Endothelial cell of umbilical vein (primary cell): Measurements from ENCODE around the gene ZNF407. TPM values are rescaled to one million over a fixed set of nuclear protein-coding genes. Genes with fewer than 3 reads are reported as not detected.

ENCODE experiments used
- BruUV-seq: library from RNA; stranded (reverse); fragments of 400-500 nt; replicated peaks from 2 replicates; lab custom pipeline; 2021; lab: Mats Ljungman, UMichigan
- CTCF ChIA-PET: fragments of 300-600, 350-600 bp; sonication (Branson Sonifier 250); formaldehyde crosslinking; loops from one replicate; lab custom pipeline; 2021; ENCODE audit warnings: antibody characterized with exemption, inconsistent platforms; lab: Charles Lee
- POLR2A ChIA-PET: fragments of 300-600, 350-600 bp; sonication (Branson Sonifier 250); formaldehyde crosslinking; loops from one replicate; lab custom pipeline; 2021; ENCODE audit warnings: antibody characterized with exemption, inconsistent platforms; lab: Charles Lee
- DNase-seq: peaks from one replicate; pipeline ENCODE4 v3.0.0-alpha.2; 2011; ENCODE audit warnings: low read depth, low spot score
- FAIRE-seq: peaks from 2 replicates; lab custom pipeline; 2011; peaks lifted over from hg19 to GRCh38; lab: Jason Lieb, UNC
- H2AFZ ChIP-seq: 2 replicates; pipeline ENCODE4 v1.6.0; 2012; ENCODE audit warnings: low read depth, low read length, control low read depth, inconsistent platforms
- H3K27ac ChIP-seq: 2 replicates; pipeline ENCODE4 v1.5.1; 2011; ENCODE audit warnings: low read depth, mild to moderate bottlenecking, control low read depth, low read length, moderate library complexity; ENCODE audit not compliant: insufficient read depth
- H3K27me3 ChIP-seq, 2 experiments: 2 replicates each; pipeline versions ENCODE4 v1.6.0 to v1.6.1; 2011; ENCODE audit warnings: low read length in 2 of 2, mixed read lengths in 1 of 2; ENCODE audit not compliant: control insufficient read depth in 2 of 2, insufficient read depth in 2 of 2
- H3K36me3 ChIP-seq, 2 experiments: 2 replicates in 1 of 2; 3 replicates in 1 of 2; pipeline ENCODE4 v1.5.1; 2011; ENCODE audit warnings: low read length in 2 of 2, mild to moderate bottlenecking in 1 of 2, moderate library complexity in 1 of 2; ENCODE audit not compliant: control insufficient read depth in 2 of 2, insufficient read depth in 2 of 2; ENCODE audit errors: extremely low read depth in 1 of 2
- H3K4me1 ChIP-seq: 3 replicates; pipeline ENCODE4 v1.5.1; 2011; ENCODE audit warnings: mild to moderate bottlenecking, low read length; ENCODE audit not compliant: control insufficient read depth, insufficient read depth; ENCODE audit errors: extremely low read depth
- H3K4me2 ChIP-seq: 2 replicates; pipeline ENCODE4 v1.6.1; 2011; ENCODE audit warnings: low read length, control low read depth, mixed read lengths; ENCODE audit not compliant: insufficient read depth
- H3K4me3 ChIP-seq, 3 experiments: fragments of 200-600 bp in 1 of 3; sonication (generic), shearing (Covaris generic) in 1 of 3; replicated peaks in 1 of 3; 2 replicates each; pipeline ENCODE4 v1.5.1; 2011 to 2016; ENCODE audit warnings: control low read depth in 3 of 3, low read length in 3 of 3, mild to moderate bottlenecking in 2 of 3, inconsistent platforms in 1 of 3, low read depth in 1 of 3, moderate library complexity in 1 of 3; ENCODE audit not compliant: insufficient read depth in 1 of 3
- H3K79me2 ChIP-seq: 2 replicates; pipeline ENCODE4 v1.6.0; 2012; ENCODE audit warnings: low read length, inconsistent platforms; ENCODE audit not compliant: control insufficient read depth, insufficient read depth
- H3K9ac ChIP-seq: replicated peaks from 2 replicates; pipeline ENCODE3; 2011; ENCODE audit warnings: low read length, control low read depth; ENCODE audit not compliant: insufficient read depth; ENCODE audit errors: extremely low read depth
- H3K9me1 ChIP-seq: replicated peaks from 3 replicates; pipeline ENCODE4 v1.6.0; 2011; ENCODE audit warnings: mild to moderate bottlenecking, low read length; ENCODE audit not compliant: control insufficient read depth, insufficient read depth; ENCODE audit errors: extremely low read depth
- H3K9me3 ChIP-seq: replicated peaks from 2 replicates; pipeline ENCODE4 v1.5.1; 2012; ENCODE audit warnings: low read length, inconsistent platforms; ENCODE audit not compliant: control insufficient read depth, insufficient read depth
- H4K20me1 ChIP-seq: replicated peaks from 2 replicates; pipeline ENCODE3; 2011; ENCODE audit warnings: mild to moderate bottlenecking, low read length; ENCODE audit not compliant: control insufficient read depth, insufficient read depth; ENCODE audit errors: extremely low read depth
- EZH2 ChIP-seq: IDR thresholded peaks from 2 replicates; pipeline ENCODE4 v1.6.1; 2012; ENCODE audit warnings: borderline replicate concordance, low read depth, mild to moderate bottlenecking, moderate library complexity, low read length, inconsistent platforms; ENCODE audit not compliant: severe bottlenecking
- FOS ChIP-seq: IDR thresholded peaks from 2 replicates; pipeline ENCODE4 v1.6.1; 2011; ENCODE audit warnings: mild to moderate bottlenecking, low read length, moderate library complexity, borderline replicate concordance; ENCODE audit not compliant: insufficient read depth
- GATA2 ChIP-seq: IDR thresholded peaks from 2 replicates; pipeline ENCODE4 v1.7.0; 2011; ENCODE audit warnings: low read depth, mild to moderate bottlenecking, moderate library complexity, mixed read lengths, low read length; ENCODE audit not compliant: insufficient read length, insufficient read depth
- JUN ChIP-seq: IDR thresholded peaks from 2 replicates; pipeline ENCODE4 v1.6.1; 2011; ENCODE audit warnings: borderline replicate concordance, low read depth; ENCODE audit not compliant: insufficient read length, insufficient read depth
- MAX ChIP-seq: IDR thresholded peaks from 2 replicates; pipeline ENCODE4 v1.6.1; 2011; ENCODE audit not compliant: insufficient read depth, insufficient read length
- MYC ChIP-seq: IDR thresholded peaks from one replicate; pipeline ENCODE4 v1.6.1; 2011; ENCODE audit warnings: mild to moderate bottlenecking, low read depth, low read length
- POLR2A ChIP-seq: IDR thresholded peaks from 2 replicates; pipeline ENCODE4 v1.6.1; 2012; ENCODE audit warnings: low read depth, mild to moderate bottlenecking, control low read depth, low read length
- POLR2AphosphoS5 ChIP-seq: IDR thresholded peaks from 2 replicates; pipeline ENCODE4 v1.6.1; 2012; ENCODE audit warnings: low read depth, mild to moderate bottlenecking, control low read depth, low read length, moderate library complexity; ENCODE audit not compliant: insufficient read depth
- dilution Hi-C: fragments of 300-500 bp; cut with MboI; formaldehyde crosslinking; loops from one replicate; pipeline ENCODE4 v1.15.0; 2019; ENCODE audit warnings: low sequenced_read_pairs; ENCODE audit not compliant: extremely low pct_ligation_motif_present
- intact Hi-C: fragments of 100-400 bp; cut with micrococcal nuclease; formaldehyde crosslinking; loops from one replicate; pipeline ENCODE4 v1.10.0; 2022
- polyA plus RNA-seq, 4 experiments: library from polyadenylated mRNA; depleted of rRNA in 3 of 4; stranded (reverse) in 3 of 4; unstranded in 1 of 4; fragments of >200 nt; gene quantifications; 2 replicates each; pipeline versions ENCODE4 v1.2.1 to v1.2.3, GENCODE V29; 2011 to 2012; ENCODE audit warnings: missing spikeins in 1 of 4
- total RNA-seq: library from RNA; stranded (reverse); gene quantifications from 2 replicates; pipeline ENCODE4 v1.2.3, GENCODE V29; 2021
- TF ChIP-seq, protein P1 (sequence below), 2 donors: IDR thresholded peaks; 1 replicate in 1 of 2; 2 replicates in 1 of 2; pipeline ENCODE4 v1.5.1; 2011; ENCODE audit warnings: low read length in 2 of 2, mild to moderate bottlenecking in 2 of 2, moderate library complexity in 2 of 2, control low read depth in 1 of 2, inconsistent platforms in 1 of 2, low read depth in 1 of 2; ENCODE audit not compliant: insufficient read depth in 1 of 2; ENCODE audit errors: extremely low read depth in 1 of 2

Gene ZNF407
- total and polyA plus RNA-seq, 2 donors (not counting 3 experiments of a cell fraction or from before 2014, with no cell fraction given), result 3.8 to 20.1 TPM

DNA sequence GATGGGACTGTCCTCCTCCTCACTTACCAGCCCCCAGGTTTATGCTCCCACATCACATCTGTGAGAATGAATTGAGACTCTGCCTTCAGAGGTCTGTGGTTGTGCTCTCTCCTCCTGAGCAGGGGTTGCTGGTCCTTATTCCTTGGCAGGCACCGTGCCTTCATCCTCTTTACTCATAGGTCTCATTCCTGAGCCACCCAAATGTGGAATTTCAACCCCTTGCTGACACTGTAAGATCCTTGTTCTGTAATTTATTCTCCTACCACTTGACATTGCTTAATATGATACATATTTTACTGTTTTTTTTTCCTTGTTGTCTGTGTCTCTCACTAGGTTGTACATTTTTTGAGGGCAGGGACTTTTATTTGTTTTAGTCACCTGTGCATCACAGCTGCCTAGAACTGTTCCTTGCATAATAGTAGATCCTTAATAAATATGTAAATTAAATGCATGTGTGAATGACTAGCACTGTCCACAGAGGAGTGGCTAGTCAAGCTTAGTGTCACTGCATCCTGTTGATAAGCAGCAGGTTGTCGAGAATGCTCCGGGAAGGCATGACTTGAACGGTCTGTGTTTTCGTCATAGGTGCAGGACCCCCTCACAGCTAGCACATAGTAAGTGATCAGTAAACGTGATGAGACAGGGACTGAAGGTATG is 180.6 kb downstream of the ZNF407 start:
- no peak overlapping the region for H3K27ac ChIP-seq
- no TSS peak for BruUV-seq
- H3K79me2 ChIP-seq, result no peaks in the 10 kb centered on the region
- H2AFZ ChIP-seq, result no peak overlapping the region
- dilution Hi-C loops (no loop called here), intact Hi-C loops (no loop called here)
- no peak overlapping the region for H3K9ac ChIP-seq
- H3K4me2 ChIP-seq, result no peak overlapping the region
- H4K20me1 ChIP-seq, result no peaks in the 10 kb centered on the region
- no peaks in the 10 kb centered on the region for H3K4me1 ChIP-seq
- H3K9me1 ChIP-seq, result no peaks in the 10 kb centered on the region
- CTCF ChIA-PET, result interaction anchor here (0.8 to 1.8 kb wide), 2 partner anchors 14 to 38 kb away, joined by 3 to 4 read pairs; no protein-coding TSS in a partner anchor
- DNase-seq (no peak), FAIRE-seq (no peak)
- TF ChIP-seq, protein P1, sequence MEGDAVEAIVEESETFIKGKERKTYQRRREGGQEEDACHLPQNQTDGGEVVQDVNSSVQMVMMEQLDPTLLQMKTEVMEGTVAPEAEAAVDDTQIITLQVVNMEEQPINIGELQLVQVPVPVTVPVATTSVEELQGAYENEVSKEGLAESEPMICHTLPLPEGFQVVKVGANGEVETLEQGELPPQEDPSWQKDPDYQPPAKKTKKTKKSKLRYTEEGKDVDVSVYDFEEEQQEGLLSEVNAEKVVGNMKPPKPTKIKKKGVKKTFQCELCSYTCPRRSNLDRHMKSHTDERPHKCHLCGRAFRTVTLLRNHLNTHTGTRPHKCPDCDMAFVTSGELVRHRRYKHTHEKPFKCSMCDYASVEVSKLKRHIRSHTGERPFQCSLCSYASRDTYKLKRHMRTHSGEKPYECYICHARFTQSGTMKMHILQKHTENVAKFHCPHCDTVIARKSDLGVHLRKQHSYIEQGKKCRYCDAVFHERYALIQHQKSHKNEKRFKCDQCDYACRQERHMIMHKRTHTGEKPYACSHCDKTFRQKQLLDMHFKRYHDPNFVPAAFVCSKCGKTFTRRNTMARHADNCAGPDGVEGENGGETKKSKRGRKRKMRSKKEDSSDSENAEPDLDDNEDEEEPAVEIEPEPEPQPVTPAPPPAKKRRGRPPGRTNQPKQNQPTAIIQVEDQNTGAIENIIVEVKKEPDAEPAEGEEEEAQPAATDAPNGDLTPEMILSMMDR (IDR thresholded peaks at IDR 0.05; ENCODE audit: extremely low read depth in 1 of 2, insufficient read depth in 1 of 2, low read depth in 1 of 2, low read length in 2 of 2), result no peak
- no peak for TF ChIP-seq EZH2
- TF ChIP-seq GATA2, result no peak
- TF ChIP-seq FOS, result no peak
- no peak for TF ChIP-seq JUN
- no peak for TF ChIP-seq POLR2A
- no peak for TF ChIP-seq POLR2AphosphoS5
- TF ChIP-seq MYC, result no peak
- no peak for TF ChIP-seq MAX
- H3K27me3 ChIP-seq, result no peaks in the 10 kb centered on the region
- no peak overlapping the region for H3K4me3 ChIP-seq
- POLR2A ChIA-PET, result no interaction called here
- H3K9me3 ChIP-seq, result no peaks in the 10 kb centered on the region
- H3K36me3 ChIP-seq, result no peaks in the 10 kb centered on the region
